Breast epithelium (tissue), 4 donors: ENCODE results near the gene PRDM7. TPM values are rescaled to one million over a fixed set of nuclear protein-coding genes. Genes with fewer than 3 reads are reported as not detected.
"Not testable (repeated sequence)": the region's sequence is repeated elsewhere in the genome, so short reads cannot be mapped to it uniquely, and the experiment has no call there.

Experiments used
- DNase-seq, 2 donors: peaks; one replicate each; pipeline ENCODE4 v3.0.0-alpha.2; 2019; ENCODE audit warnings: low spot score in 2 of 2
- H3K27ac ChIP-seq, 2 donors: fragments of 200-600 bp; sonication (generic) in 1 of 2; one replicate each; pipeline ENCODE4 v1.5.1; 2016 to 2019; ENCODE audit warnings: mild to moderate bottlenecking in 1 of 2
- H3K27me3 ChIP-seq, 2 donors: fragments of 200-600 bp; sonication (generic) in 1 of 2; one replicate each; pipeline versions ENCODE4 v1.5.1 to v1.6.0; 2017 to 2019; ENCODE audit warnings: control low read depth in 1 of 2, mild to moderate bottlenecking in 1 of 2
- H3K36me3 ChIP-seq: fragments of 200-600 bp; one replicate; pipeline ENCODE4 v1.5.1; 2019
- H3K4me1 ChIP-seq, 2 donors: fragments of 200-600 bp; sonication (generic); one replicate each; pipeline ENCODE4 v1.5.1; 2016 to 2019; ENCODE audit warnings: control low read depth in 1 of 2
- H3K4me3 ChIP-seq, 3 donors: fragments of 200-600 bp; sonication (generic); 1 replicate in 2 of 3; 2 replicates in 1 of 3; pipeline ENCODE4 v1.5.1; 2016 to 2019; ENCODE audit warnings: mild to moderate bottlenecking in 3 of 3, moderate library complexity in 2 of 3
- H3K9me3 ChIP-seq, 2 donors: fragments of 200-600 bp; sonication (generic) in 1 of 2; one replicate each; pipeline ENCODE4 v1.5.1; 2016 to 2019; ENCODE audit warnings: control low read depth in 1 of 2
- CTCF ChIP-seq, 3 donors: fragments of 450-650 bp; IDR thresholded peaks; one replicate each; pipeline ENCODE4 v1.5.1; 2016 to 2017; ENCODE audit warnings: antibody characterized with exemption in 3 of 3, mild to moderate bottlenecking in 3 of 3, moderate library complexity in 3 of 3
- POLR2A ChIP-seq: fragments of 450-650 bp; IDR thresholded peaks from one replicate; pipeline ENCODE4 v1.6.1; 2016; ENCODE audit warnings: antibody characterized with exemption, mild to moderate bottlenecking, moderate library complexity
- POLR2AphosphoS5 ChIP-seq, 3 donors: sonication (generic); formaldehyde crosslinking; IDR thresholded peaks; one replicate each; pipeline ENCODE4 v1.6.1; 2017; ENCODE audit warnings: antibody characterized with exemption in 3 of 3
- intact Hi-C: fragments of 100-400 bp; cut with DNase I; formaldehyde crosslinking; loops from one replicate; pipeline ENCODE4 v1.15.1; 2023; ENCODE audit warnings: low total_unique reads
- total RNA-seq, 3 donors: library from RNA; depleted of rRNA; stranded (reverse); fragments of >200 nt; gene quantifications; one replicate each; pipeline ENCODE4 v1.1.0, GENCODE V29; 2016

The PRDM7 gene
- total RNA-seq, 3 donors from 2014 or later, result not detected

GRCh38 chr16:90094791-90095190, 17.7 kb upstream of the PRDM7 start:
- H3K9me3 ChIP-seq, intact Hi-C loops, H3K36me3 ChIP-seq, H3K27me3 ChIP-seq, H3K4me3 ChIP-seq, DNase-seq, H3K4me1 ChIP-seq, H3K27ac ChIP-seq: not testable (repeated sequence)

- H3K27me3 ChIP-seq, H3K9me3 ChIP-seq, intact Hi-C loops, H3K4me1 ChIP-seq, H3K27ac ChIP-seq, H3K4me3 ChIP-seq, DNase-seq, H3K36me3 ChIP-seq: not testable (repeated sequence)
These were observed 17.2 kb upstream of the PRDM7 start for GRCh38 chr16:90094296-90094695.

- intact Hi-C loops, H3K27ac ChIP-seq, H3K9me3 ChIP-seq, DNase-seq, H3K27me3 ChIP-seq, H3K4me3 ChIP-seq, H3K4me1 ChIP-seq, H3K36me3 ChIP-seq: not testable (repeated sequence)
These were observed 16.7 kb upstream of the PRDM7 start for GRCh38 chr16:90093799-90094198.

GRCh38 chr16:90092781-90093180, 15.7 kb upstream of the PRDM7 start:
- H3K4me3 ChIP-seq, H3K27me3 ChIP-seq, intact Hi-C loops, H3K9me3 ChIP-seq, H3K36me3 ChIP-seq, H3K4me1 ChIP-seq, DNase-seq: not testable (repeated sequence)
- peak overlapping the region in 1 of 2 donors; percentile 19 for H3K27ac ChIP-seq

GRCh38 chr16:90084215-90084950, 7.3 kb upstream of the PRDM7 start:
- H3K4me1 ChIP-seq, result no peaks in the 10 kb centered on the region
- H3K36me3 ChIP-seq, result no peaks in the 10 kb centered on the region
- no peaks in the 10 kb centered on the region for H3K27me3 ChIP-seq
- H3K9me3 ChIP-seq, result no peaks in the 10 kb centered on the region
- H3K4me3 ChIP-seq, result no peak overlapping the region
- no peak overlapping the region for H3K27ac ChIP-seq
- intact Hi-C loops, result no loop called here
- DNase-seq, result no peak
- TF ChIP-seq POLR2A, result no peak
- no peak for TF ChIP-seq POLR2AphosphoS5 (IDR thresholded peaks at IDR 0.05)
- no peak for TF ChIP-seq CTCF (IDR thresholded peaks at IDR 0.05)

GRCh38 chr16:90083139-90083538, 6.0 kb upstream of the PRDM7 start:
- no peaks in the 10 kb centered on the region for H3K27me3 ChIP-seq
- H3K27ac ChIP-seq, result no peak overlapping the region
- H3K36me3 ChIP-seq, result no peaks in the 10 kb centered on the region
- no peak for TF ChIP-seq CTCF (IDR thresholded peaks at IDR 0.05)
- no peak for TF ChIP-seq POLR2AphosphoS5 (IDR thresholded peaks at IDR 0.05)
- no peak for TF ChIP-seq POLR2A
- no peak for DNase-seq
- H3K9me3 ChIP-seq, result no peaks in the 10 kb centered on the region
- no peak overlapping the region for H3K4me3 ChIP-seq
- intact Hi-C loops, result no loop called here
- H3K4me1 ChIP-seq, result no peaks in the 10 kb centered on the region

GRCh38 chr16:90081606-90081970, 4.5 kb upstream of the PRDM7 start:
- H3K27me3 ChIP-seq, result no peaks in the 10 kb centered on the region
- no peak for TF ChIP-seq POLR2A
- TF ChIP-seq POLR2AphosphoS5 (IDR thresholded peaks at IDR 0.05), result no peak
- no peak for TF ChIP-seq CTCF (IDR thresholded peaks at IDR 0.05)
- H3K4me1 ChIP-seq, result no peaks in the 10 kb centered on the region
- DNase-seq, result no peak
- intact Hi-C loops, result no loop called here
- no peaks in the 10 kb centered on the region for H3K36me3 ChIP-seq
- H3K27ac ChIP-seq, result no peak overlapping the region
- peak overlapping the region in 1 of 3 donors; percentile 59 for H3K4me3 ChIP-seq
- no peaks in the 10 kb centered on the region for H3K9me3 ChIP-seq
